Smooth muscle cell (in vitro differentiated cells): Measurements from ENCODE around the gene DCX. TPM values are rescaled to one million over a fixed set of nuclear protein-coding genes. Genes with fewer than 3 reads are reported as not detected.

Experiments
- DNase-seq: peaks from one replicate; lab custom pipeline; 2025; ENCODE audit not compliant: unreplicated experiment; lab: John Stamatoyannopoulos, UW
- H2AFZ ChIP-seq: fragments of 200-600 bp; sonication (generic); 2 replicates; pipeline ENCODE4 v1.6.0; 2016; ENCODE audit warnings: antibody characterized with exemption, low read depth, mild to moderate bottlenecking
- H3F3A ChIP-seq: fragments of 200-600 bp; sonication (generic); 2 replicates; pipeline ENCODE4 v1.6.0; 2017; ENCODE audit warnings: antibody characterized with exemption, low read depth
- H3K27ac ChIP-seq: fragments of 200-600 bp; sonication (generic); 2 replicates; pipeline ENCODE4 v1.5.1; 2016; ENCODE audit warnings: low read depth, mild to moderate bottlenecking
- H3K27me3 ChIP-seq: fragments of 200-600 bp; sonication (generic); 2 replicates; pipeline ENCODE4 v1.6.1; 2016; ENCODE audit warnings: low read depth, mild to moderate bottlenecking
- H3K36me3 ChIP-seq: fragments of 200-600 bp; sonication (generic); 2 replicates; pipeline ENCODE4 v1.5.1; 2016; ENCODE audit warnings: low read depth
- H3K4me1 ChIP-seq: fragments of 200-600 bp; sonication (generic); 2 replicates; pipeline ENCODE4 v1.5.1; 2016; ENCODE audit warnings: low read depth
- H3K4me2 ChIP-seq: fragments of 200-600 bp; sonication (generic); 2 replicates; pipeline ENCODE4 v1.6.0; 2016; ENCODE audit warnings: mild to moderate bottlenecking
- H3K4me3 ChIP-seq: fragments of 200-600 bp; sonication (generic); 2 replicates; pipeline ENCODE4 v1.5.1; 2016; ENCODE audit warnings: mild to moderate bottlenecking
- H3K79me2 ChIP-seq: fragments of 200-600 bp; sonication (generic); 2 replicates; pipeline ENCODE4 v1.6.0; 2016; ENCODE audit warnings: low read depth, mild to moderate bottlenecking
- H3K9ac ChIP-seq: fragments of 200-600 bp; sonication (generic); 2 replicates; pipeline ENCODE4 v1.6.0; 2016; ENCODE audit warnings: low read depth
- H3K9me3 ChIP-seq: fragments of 200-600 bp; sonication (generic); replicated peaks from 2 replicates; pipeline ENCODE4 v1.5.1; 2016; ENCODE audit warnings: low read depth
- H4K20me1 ChIP-seq: fragments of 200-600 bp; sonication (generic); 2 replicates; pipeline ENCODE4 v1.6.0; 2016; ENCODE audit warnings: low read depth
- WGBS: methylation state at CpG from one replicate; pipeline ENCODE4 v1.1.7; 2016; ENCODE audit warnings: low lambda C conversion rate; 5-methylcytosine and 5-hydroxymethylcytosine counted together
- polyA plus RNA-seq: library from polyadenylated mRNA; unstranded; fragments of >200 nt; fragmentation: Nextera tagmentation; extraction: Ambion mirVana; gene quantifications from 2 replicates; pipeline ENCODE4 v1.2.1, GENCODE V29; 2016
- total RNA-seq: library from RNA; depleted of rRNA; stranded (reverse); fragments of >200 nt; gene quantifications from 2 replicates; pipeline ENCODE4 v1.2.3, GENCODE V29; 2014
- TF ChIP-seq, protein P1 (sequence below): fragments of 200-600 bp; sonication (generic); IDR thresholded peaks from 2 replicates; pipeline ENCODE4 v1.5.1; 2017; ENCODE audit warnings: borderline replicate concordance, mild to moderate bottlenecking, antibody characterized with exemption; ENCODE audit not compliant: insufficient read depth, poor library complexity, severe bottlenecking

The DCX gene
- total and polyA plus RNA-seq, 2 experiments from 2014 or later, result 0.09 TPM; not detected in 1

DNA sequence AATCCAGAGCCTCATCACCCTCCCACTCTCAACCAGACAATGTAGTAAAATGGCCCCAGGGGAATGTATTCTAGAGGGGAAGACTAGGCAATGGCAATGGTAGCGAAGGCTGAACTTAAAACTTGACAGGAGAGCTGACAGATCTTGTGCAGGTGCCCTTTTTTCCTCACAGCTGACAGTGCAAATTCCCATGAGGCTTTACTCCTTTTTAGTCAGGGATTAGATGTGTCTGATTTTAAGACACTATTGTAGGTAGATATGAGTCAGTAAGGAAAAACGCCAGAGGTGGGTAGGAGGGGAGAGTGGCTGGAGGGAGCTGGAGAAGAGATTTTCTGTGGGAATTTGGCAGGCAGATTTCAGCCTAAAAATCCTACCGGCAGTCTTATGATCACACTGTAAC lies 152.4 kb downstream of the DCX start:
- Histone ChIP-seq H2AFZ (no peak overlapping the region), H3K36me3 (no peaks in the 10 kb centered on the region), H3K4me3 (no peak overlapping the region), H3K9ac (no peak overlapping the region), H3K27me3 (no peaks in the 10 kb centered on the region), H3K4me2 (no peak overlapping the region), H3K27ac (no peak overlapping the region), H3K4me1 (peaks cover 24% of the 10 kb centered on the region), H3F3A (no peaks in the 10 kb centered on the region), H4K20me1 (no peaks in the 10 kb centered on the region), H3K9me3 (no peaks in the 10 kb centered on the region), H3K79me2 (no peaks in the 10 kb centered on the region)
- 68% methylated on average over 3 of the region's 3 CpGs for WGBS
- DNase-seq, result no peak
- TF ChIP-seq, protein P1, sequence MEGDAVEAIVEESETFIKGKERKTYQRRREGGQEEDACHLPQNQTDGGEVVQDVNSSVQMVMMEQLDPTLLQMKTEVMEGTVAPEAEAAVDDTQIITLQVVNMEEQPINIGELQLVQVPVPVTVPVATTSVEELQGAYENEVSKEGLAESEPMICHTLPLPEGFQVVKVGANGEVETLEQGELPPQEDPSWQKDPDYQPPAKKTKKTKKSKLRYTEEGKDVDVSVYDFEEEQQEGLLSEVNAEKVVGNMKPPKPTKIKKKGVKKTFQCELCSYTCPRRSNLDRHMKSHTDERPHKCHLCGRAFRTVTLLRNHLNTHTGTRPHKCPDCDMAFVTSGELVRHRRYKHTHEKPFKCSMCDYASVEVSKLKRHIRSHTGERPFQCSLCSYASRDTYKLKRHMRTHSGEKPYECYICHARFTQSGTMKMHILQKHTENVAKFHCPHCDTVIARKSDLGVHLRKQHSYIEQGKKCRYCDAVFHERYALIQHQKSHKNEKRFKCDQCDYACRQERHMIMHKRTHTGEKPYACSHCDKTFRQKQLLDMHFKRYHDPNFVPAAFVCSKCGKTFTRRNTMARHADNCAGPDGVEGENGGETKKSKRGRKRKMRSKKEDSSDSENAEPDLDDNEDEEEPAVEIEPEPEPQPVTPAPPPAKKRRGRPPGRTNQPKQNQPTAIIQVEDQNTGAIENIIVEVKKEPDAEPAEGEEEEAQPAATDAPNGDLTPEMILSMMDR, result no peak

DNA sequence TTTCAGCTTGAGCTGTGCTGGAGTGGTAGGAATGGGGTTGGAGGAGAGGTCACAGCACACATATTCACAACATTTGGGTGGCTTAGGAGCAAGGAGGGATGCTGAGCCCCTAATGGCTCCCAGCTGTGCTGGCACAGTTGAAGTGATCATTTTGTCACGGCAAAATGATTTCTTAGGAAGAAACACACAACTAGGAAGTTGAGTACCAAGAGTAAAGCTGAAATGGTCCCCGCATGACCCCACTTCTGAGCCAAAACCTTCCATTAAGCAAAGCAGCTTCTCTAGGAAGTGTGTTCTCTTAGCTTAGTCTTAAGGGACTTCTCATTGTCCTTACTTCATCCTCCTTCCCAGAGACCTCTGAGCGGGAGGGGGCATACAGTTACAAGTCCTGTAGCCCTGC lies 154.3 kb downstream of the DCX start:
- Histone ChIP-seq H3K36me3 (no peaks in the 10 kb centered on the region), H3F3A (no peaks in the 10 kb centered on the region), H3K27ac (no peak overlapping the region), H3K4me3 (no peak overlapping the region), H3K79me2 (no peaks in the 10 kb centered on the region), H4K20me1 (no peaks in the 10 kb centered on the region), H3K4me1 (peaks cover 24% of the 10 kb centered on the region), H3K9ac (no peak overlapping the region), H2AFZ (no peak overlapping the region), H3K9me3 (no peaks in the 10 kb centered on the region), H3K4me2 (no peak overlapping the region), H3K27me3 (no peaks in the 10 kb centered on the region)
- WGBS, result 99% methylated on average over 3 of the region's 3 CpGs
- TF ChIP-seq, protein P1, result no peak
- no peak for DNase-seq

DNA sequence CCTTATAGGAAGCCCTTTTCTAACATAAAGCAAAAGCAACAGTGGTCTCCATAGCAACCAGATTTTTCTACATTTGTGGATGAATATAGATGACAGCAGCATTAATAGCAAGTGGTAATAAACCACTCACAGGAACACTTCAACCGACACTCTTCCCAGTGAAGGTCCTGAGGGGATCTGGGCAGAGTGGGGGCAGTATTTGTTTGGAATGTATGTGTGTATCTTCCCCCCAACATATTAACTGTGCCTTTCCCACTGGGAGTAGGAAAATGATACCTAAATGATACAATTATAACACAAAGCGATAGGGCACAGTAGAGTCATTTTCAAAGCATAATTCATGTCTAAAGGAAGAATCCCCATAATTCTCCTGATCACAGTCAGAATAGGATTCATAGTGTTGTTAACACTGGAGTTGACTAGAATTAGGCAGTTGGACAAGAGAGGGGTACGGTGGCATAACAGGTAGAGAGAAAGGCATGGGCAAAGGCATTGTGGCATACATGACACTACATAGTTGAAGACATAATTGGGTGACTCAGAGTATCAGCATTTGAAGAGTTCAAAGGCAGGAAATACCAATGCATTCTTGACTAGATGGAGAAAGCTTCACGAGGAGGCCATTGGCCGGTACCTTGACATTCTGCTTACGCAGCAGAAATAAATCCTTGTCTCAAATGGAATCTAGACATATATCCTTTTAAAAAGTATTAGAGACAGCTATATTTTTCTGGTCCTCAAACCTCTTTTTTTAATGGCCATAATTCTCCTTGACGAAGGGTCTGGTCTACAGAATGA lies 156.9 kb downstream of the DCX start:
- DNase-seq, result no peak
- Histone ChIP-seq H3K9ac (no peak overlapping the region), H2AFZ (no peak overlapping the region), H3K9me3 (no peaks in the 10 kb centered on the region), H3K4me3 (no peak overlapping the region), H3K4me1 (peaks cover 10% of the 10 kb centered on the region), H4K20me1 (no peaks in the 10 kb centered on the region), H3K79me2 (no peaks in the 10 kb centered on the region), H3F3A (no peaks in the 10 kb centered on the region), H3K27ac (no peak overlapping the region), H3K4me2 (no peak overlapping the region), H3K36me3 (no peaks in the 10 kb centered on the region), H3K27me3 (no peaks in the 10 kb centered on the region)
- 69% methylated on average over 7 of the region's 7 CpGs for WGBS
- TF ChIP-seq, protein P1, result no peak
